ENCODE results near the gene CLSTN2. TPM values are rescaled to one million over a fixed set of nuclear protein-coding genes. Genes with fewer than 3 reads are reported as not detected.

CLSTN2 gene
- total RNA-seq, 4 donors from 2014 or later = 2.7 to 5.0 (median 3.1) TPM

- no peaks in the 10 kb centered on the region for H3K9me3 ChIP-seq
- no peaks in the 10 kb centered on the region for H3K36me3 ChIP-seq
- H3K4me1 ChIP-seq = no peaks in the 10 kb centered on the region
- DNase-seq = no peak
- H3K4me3 ChIP-seq = no peak overlapping the region
- no peak overlapping the region for H3K27ac ChIP-seq
- TF ChIP-seq POLR2A (IDR thresholded peaks at IDR 0.05) (no peak), CTCF (IDR thresholded peaks at IDR 0.05) (no peak)
- no peaks in the 10 kb centered on the region for H3K27me3 ChIP-seq
Observed at GRCh38 chr3:140078940-140079339, 144.0 kb downstream of the CLSTN2 start.

GRCh38 chr3:140081887-140082286 lies 146.9 kb downstream of the CLSTN2 start:
- Histone ChIP-seq H3K27me3 (no peaks in the 10 kb centered on the region), H3K36me3 (no peaks in the 10 kb centered on the region), H3K27ac (no peak overlapping the region), H3K9me3 (no peaks in the 10 kb centered on the region), H3K4me1 (no peaks in the 10 kb centered on the region), H3K4me3 (no peak overlapping the region)
- no peak for DNase-seq
- no peak for TF ChIP-seq CTCF (IDR thresholded peaks at IDR 0.05)
- TF ChIP-seq POLR2A (IDR thresholded peaks at IDR 0.05) = no peak

GRCh38 chr3:140085001-140085400 lies 150.0 kb downstream of the CLSTN2 start:
- H3K9me3 ChIP-seq = no peaks in the 10 kb centered on the region
- no peak overlapping the region for H3K4me3 ChIP-seq
- no peaks in the 10 kb centered on the region for H3K4me1 ChIP-seq
- no peaks in the 10 kb centered on the region for H3K27me3 ChIP-seq
- no peak for TF ChIP-seq POLR2A (IDR thresholded peaks at IDR 0.05)
- TF ChIP-seq CTCF (IDR thresholded peaks at IDR 0.05) = no peak
- DNase-seq = no peak
- no peak overlapping the region for H3K27ac ChIP-seq
- H3K36me3 ChIP-seq = no peaks in the 10 kb centered on the region

GRCh38 chr3:140086642-140087041 lies 151.7 kb downstream of the CLSTN2 start:
- Histone ChIP-seq H3K27ac (no peak overlapping the region), H3K36me3 (no peaks in the 10 kb centered on the region), H3K9me3 (no peaks in the 10 kb centered on the region), H3K4me1 (no peaks in the 10 kb centered on the region), H3K4me3 (no peak overlapping the region), H3K27me3 (no peaks in the 10 kb centered on the region)
- no peak for DNase-seq
- TF ChIP-seq POLR2A (IDR thresholded peaks at IDR 0.05) (no peak), CTCF (IDR thresholded peaks at IDR 0.05) (no peak)

GRCh38 chr3:140088058-140088457 lies 153.1 kb downstream of the CLSTN2 start:
- H3K27ac ChIP-seq = no peak overlapping the region
- no peak overlapping the region for H3K4me3 ChIP-seq
- H3K4me1 ChIP-seq = no peaks in the 10 kb centered on the region
- H3K36me3 ChIP-seq = no peaks in the 10 kb centered on the region
- TF ChIP-seq POLR2A (IDR thresholded peaks at IDR 0.05) = no peak
- no peak for TF ChIP-seq CTCF (IDR thresholded peaks at IDR 0.05)
- no peaks in the 10 kb centered on the region for H3K27me3 ChIP-seq
- no peak for DNase-seq
- no peaks in the 10 kb centered on the region for H3K9me3 ChIP-seq

- no peaks in the 10 kb centered on the region for H3K36me3 ChIP-seq
- no peak overlapping the region for H3K4me3 ChIP-seq
- H3K9me3 ChIP-seq = no peaks in the 10 kb centered on the region
- no peak for DNase-seq
- no peaks in the 10 kb centered on the region for H3K4me1 ChIP-seq
- no peak overlapping the region for H3K27ac ChIP-seq
- H3K27me3 ChIP-seq = no peaks in the 10 kb centered on the region
- TF ChIP-seq CTCF (IDR thresholded peaks at IDR 0.05) (no peak), POLR2A (IDR thresholded peaks at IDR 0.05) (no peak)
Observed at GRCh38 chr3:140088513-140088912, 153.5 kb downstream of the CLSTN2 start.
